Lower leg skin (tissue), 4 donors: ENCODE data around the gene BCAM. TPM values are rescaled to one million over a fixed set of nuclear protein-coding genes. Genes with fewer than 3 reads are reported as not detected.
"Not testable (repeated sequence)": the region's sequence is repeated elsewhere in the genome, so short reads cannot be mapped to it uniquely, and the experiment has no call there.

ENCODE experiments used
- DNase-seq, 2 donors: peaks; one replicate each; pipeline ENCODE4 v3.0.0-alpha.2; 2019; ENCODE audit warnings: low spot score in 2 of 2
- H3K4me3 ChIP-seq: fragments of 200-600 bp; sonication (generic); 2 replicates; pipeline ENCODE4 v1.5.1; 2017; ENCODE audit warnings: mild to moderate bottlenecking, low read depth; ENCODE audit not compliant: poor library complexity, severe bottlenecking
- CTCF ChIP-seq, 3 donors: fragments of 450-650 bp; IDR thresholded peaks; one replicate each; pipeline ENCODE4 v1.5.1; 2016; ENCODE audit warnings: antibody characterized with exemption in 3 of 3, mild to moderate bottlenecking in 3 of 3, moderate library complexity in 2 of 3
- POLR2A ChIP-seq, 2 donors: fragments of 450-650 bp; IDR thresholded peaks; one replicate each; pipeline ENCODE4 v1.6.1; 2016 to 2017; ENCODE audit warnings: antibody characterized with exemption in 2 of 2, mild to moderate bottlenecking in 1 of 2, moderate library complexity in 1 of 2
- WGBS, 2 donors: methylation state at CpG; one replicate each; pipeline ENCODE4 v1.1.5; 2018; 5-methylcytosine and 5-hydroxymethylcytosine counted together
- intact Hi-C: fragments of 100-400 bp; cut with DNase I; formaldehyde crosslinking; loops from one replicate; pipeline ENCODE4 v1.15.0; 2023; ENCODE audit warnings: low total_unique reads
- total RNA-seq, 4 donors: library from RNA; depleted of rRNA; stranded (reverse); fragments of >200 nt; gene quantifications; one replicate each; pipeline ENCODE4 v1.1.0, GENCODE V29; 2016

The BCAM gene
- total RNA-seq, 4 donors from 2014 or later, result 32.3 to 73.5 (median 58.0) TPM

GRCh38 chr19:44823373-44823698 is 14.4 kb downstream of the BCAM start:
- no peak overlapping the region for H3K4me3 ChIP-seq
- intact Hi-C loops, result no loop called here
- WGBS, 2 donors, result 53 to 71% methylated on average over 4 of the region's 4 CpGs
- TF ChIP-seq POLR2A (IDR thresholded peaks at IDR 0.05) (no peak), CTCF (IDR thresholded peaks at IDR 0.05) (no peak)
- DNase-seq, result no peak

GRCh38 chr19:44824761-44825160 is 15.9 kb downstream of the BCAM start:
- TF ChIP-seq POLR2A (IDR thresholded peaks at IDR 0.05) (no peak), CTCF (IDR thresholded peaks at IDR 0.05) (no peak)
- WGBS, 2 donors, result 78 to 90% methylated on average over 4 of the region's 4 CpGs
- no peak for DNase-seq
- H3K4me3 ChIP-seq, result no peak overlapping the region
- intact Hi-C loops, result no loop called here

- 50 to 60% methylated on average over 6 of the region's 6 CpGs for WGBS, 2 donors
- H3K4me3 ChIP-seq, DNase-seq: not testable (repeated sequence)
- intact Hi-C loops, result loop anchor here (5.0 kb wide), 1 partner anchor 116 kb away; no protein-coding TSS in a partner anchor
Observed at GRCh38 chr19:44832875-44833274, 24.0 kb downstream of the BCAM start.

DNA sequence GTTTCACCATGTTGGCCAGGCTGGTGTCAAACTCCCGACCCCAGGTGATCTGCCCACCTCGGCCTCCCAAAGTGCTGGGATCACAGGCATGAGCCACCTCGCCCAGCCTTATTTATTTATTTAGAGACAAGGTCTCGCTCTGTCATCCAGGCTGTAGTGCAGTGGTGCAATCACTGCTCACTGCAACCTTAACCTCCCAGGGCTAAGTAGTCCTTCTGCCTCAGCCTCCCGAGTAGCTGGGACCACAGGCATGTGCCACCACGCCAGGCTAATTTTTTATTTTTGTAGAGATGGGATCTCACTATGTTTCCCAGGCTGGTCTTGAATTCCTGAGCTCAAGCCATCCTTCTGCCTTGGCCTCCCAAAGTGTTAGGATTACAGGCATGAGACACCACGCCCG is 25.5 kb downstream of the BCAM start:
- not testable (repeated sequence) for H3K4me3 ChIP-seq, DNase-seq
- intact Hi-C loops, result loop anchor here (5.0 kb wide), 1 partner anchor 117 kb away; no protein-coding TSS in a partner anchor
- WGBS, 2 donors, result 87 to 92% methylated on average over 8 of the region's 8 CpGs

DNA sequence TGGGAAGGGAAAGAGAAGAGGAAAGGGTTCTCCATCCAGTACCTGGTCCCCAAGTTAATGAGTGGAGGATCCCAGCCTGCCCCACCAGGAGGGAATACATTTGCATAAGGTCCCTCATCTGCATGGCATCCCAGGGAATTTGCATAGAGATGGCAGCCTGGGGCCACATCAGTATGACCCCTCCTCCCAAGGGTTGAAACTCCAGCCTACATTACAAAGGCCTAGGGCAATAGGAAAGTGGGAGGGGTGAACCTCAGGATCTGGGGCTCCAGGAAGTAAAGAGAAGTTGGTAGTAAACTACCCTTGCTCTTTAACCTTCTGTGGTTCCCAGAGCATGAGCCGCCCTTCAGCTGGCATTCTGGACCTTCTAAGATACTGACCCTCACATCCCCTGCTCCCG is 30.4 kb downstream of the BCAM start:
- TF ChIP-seq CTCF (IDR thresholded peaks at IDR 0.05) (no peak), POLR2A (IDR thresholded peaks at IDR 0.05) (no peak)
- no peak for DNase-seq
- 89 to 93% methylated on average over 2 of the region's 2 CpGs for WGBS, 2 donors
- intact Hi-C loops, result no loop called here
- no peak overlapping the region for H3K4me3 ChIP-seq

DNA sequence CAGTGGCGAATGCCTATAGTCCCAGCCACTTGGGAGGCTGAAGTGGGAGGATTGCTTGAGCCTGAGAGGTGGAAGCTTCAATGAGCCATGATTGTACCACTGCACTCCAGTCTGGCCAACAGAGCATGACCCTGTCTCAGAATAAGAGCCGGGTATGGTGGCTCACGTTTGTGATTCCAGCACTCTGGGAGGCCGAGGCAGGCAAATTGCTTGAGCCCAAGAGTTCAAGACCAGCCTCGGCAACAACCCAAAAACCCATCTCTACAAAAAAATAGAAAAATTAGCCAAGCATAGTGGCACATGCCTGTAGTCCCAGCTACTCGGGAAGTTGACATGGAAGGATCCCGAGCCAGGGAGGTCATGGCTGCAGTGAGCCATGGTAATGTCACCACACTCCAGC is 31.9 kb downstream of the BCAM start:
- intact Hi-C loops, result loop anchor here (10.0 kb wide), 1 partner anchor 46 kb away; no protein-coding TSS in a partner anchor

More for the DNA sequence above, 31.9 kb downstream of the BCAM start:
- WGBS, 2 donors, result 69 to 77% methylated on average over 7 of the region's 7 CpGs
- no peak overlapping the region for H3K4me3 ChIP-seq
- DNase-seq, result no peak
- no peak for TF ChIP-seq POLR2A (IDR thresholded peaks at IDR 0.05)
- no peak for TF ChIP-seq CTCF (IDR thresholded peaks at IDR 0.05)
